Osteocyte (in vitro differentiated cells): ENCODE measurements around the gene C20orf141. TPM values are rescaled to one million over a fixed set of nuclear protein-coding genes. Genes with fewer than 3 reads are reported as not detected.
A peak's percentile ranks its signal among the peaks of the same experiment; 100 is the strongest.

Experiments used
- DNase-seq: peaks from one replicate; pipeline ENCODE4 v3.0.0; 2021; ENCODE audit warnings: mixed read lengths; ENCODE audit not compliant: unreplicated experiment; ENCODE audit errors: extremely low spot score
- H3K27ac Mint-ChIP-seq: one replicate; pipeline ENCODE4 v1.8.0; 2021; ENCODE audit warnings: mild to moderate bottlenecking, mixed read lengths; ENCODE audit not compliant: unreplicated experiment
- H3K27me3 Mint-ChIP-seq: one replicate; pipeline ENCODE4 v1.8.0; 2021; ENCODE audit warnings: mixed read lengths; ENCODE audit not compliant: unreplicated experiment
- H3K36me3 Mint-ChIP-seq: one replicate; pipeline ENCODE4 v1.8.0; 2021; ENCODE audit warnings: mixed read lengths; ENCODE audit not compliant: unreplicated experiment
- H3K4me1 Mint-ChIP-seq: one replicate; pipeline ENCODE4 v1.8.0; 2021; ENCODE audit warnings: mixed read lengths; ENCODE audit not compliant: unreplicated experiment
- H3K4me3 Mint-ChIP-seq: one replicate; pipeline ENCODE4 v1.8.0; 2021; ENCODE audit warnings: mild to moderate bottlenecking, moderate library complexity, mixed read lengths; ENCODE audit not compliant: unreplicated experiment
- H3K9me3 Mint-ChIP-seq: one replicate; pipeline ENCODE4 v1.8.0; 2021; ENCODE audit warnings: mixed read lengths; ENCODE audit not compliant: unreplicated experiment
- CTCF ChIP-seq: fragments of 200-600 bp; sonication (generic); IDR thresholded peaks from 2 replicates; pipeline ENCODE4 v1.5.0; 2021; ENCODE audit warnings: antibody characterized with exemption, mild to moderate bottlenecking, moderate library complexity
- total RNA-seq: library from RNA; stranded (reverse); gene quantifications from 2 replicates; pipeline ENCODE4 v1.2.1, GENCODE V29; 2021

Gene C20orf141
- total RNA-seq, 1 donor from 2014 or later, result not detected

- TF ChIP-seq CTCF, result no peak
- Mint-ChIP-seq H3K36me3 (no peaks in the 10 kb centered on the region), H3K27ac (no peak overlapping the region), H3K9me3 (peaks cover 8% of the 10 kb centered on the region), H3K4me3 (no peak overlapping the region), H3K4me1 (peaks cover 62% of the 10 kb centered on the region), H3K27me3 (no peaks in the 10 kb centered on the region)
- DNase-seq, result peak; percentile 83
Observed at GRCh38 chr20:2816583-2817340, 2.0 kb downstream of the C20orf141 start.

- no peak for DNase-seq
- Mint-ChIP-seq H3K4me3 (no peak overlapping the region), H3K27ac (no peak overlapping the region), H3K4me1 (peaks cover 67% of the 10 kb centered on the region), H3K9me3 (peaks cover 2% of the 10 kb centered on the region), H3K36me3 (no peaks in the 10 kb centered on the region), H3K27me3 (no peaks in the 10 kb centered on the region)
- TF ChIP-seq CTCF, result no peak
Observed at GRCh38 chr20:2817341-2817726, 2.5 kb downstream of the C20orf141 start.

GRCh38 chr20:2817891-2818595 is 3.3 kb downstream of the C20orf141 start:
- H3K4me1 Mint-ChIP-seq, result peaks cover 67% of the 10 kb centered on the region
- DNase-seq, result peak; percentile 64
- TF ChIP-seq CTCF, result no peak
- H3K4me3 Mint-ChIP-seq, result no peak overlapping the region
- no peaks in the 10 kb centered on the region for H3K9me3 Mint-ChIP-seq
- H3K27ac Mint-ChIP-seq, result no peak overlapping the region
- H3K36me3 Mint-ChIP-seq, result no peaks in the 10 kb centered on the region
- no peaks in the 10 kb centered on the region for H3K27me3 Mint-ChIP-seq

GRCh38 chr20:2820084-2820895 is 5.5 kb downstream of the C20orf141 start:
- Mint-ChIP-seq H3K36me3 (no peaks in the 10 kb centered on the region), H3K4me3 (peak overlapping the region; percentile 26), H3K27ac (peak overlapping the region; percentile 45), H3K27me3 (no peaks in the 10 kb centered on the region), H3K9me3 (no peaks in the 10 kb centered on the region), H3K4me1 (peaks cover 49% of the 10 kb centered on the region)
- TF ChIP-seq CTCF, result no peak
- DNase-seq, result peak; percentile 72
